ENCODE measurements around the gene PHOX2A. TPM values are rescaled to one million over a fixed set of nuclear protein-coding genes. Genes with fewer than 3 reads are reported as not detected.
A peak's percentile ranks its signal among the peaks of the same experiment; 100 is the strongest.

The PHOX2A gene
- total and polyA plus RNA-seq, 2 of the 13 experiments (the other 11 are each of a cell fraction or from before 2014, with no cell fraction given) = not detected

DNA sequence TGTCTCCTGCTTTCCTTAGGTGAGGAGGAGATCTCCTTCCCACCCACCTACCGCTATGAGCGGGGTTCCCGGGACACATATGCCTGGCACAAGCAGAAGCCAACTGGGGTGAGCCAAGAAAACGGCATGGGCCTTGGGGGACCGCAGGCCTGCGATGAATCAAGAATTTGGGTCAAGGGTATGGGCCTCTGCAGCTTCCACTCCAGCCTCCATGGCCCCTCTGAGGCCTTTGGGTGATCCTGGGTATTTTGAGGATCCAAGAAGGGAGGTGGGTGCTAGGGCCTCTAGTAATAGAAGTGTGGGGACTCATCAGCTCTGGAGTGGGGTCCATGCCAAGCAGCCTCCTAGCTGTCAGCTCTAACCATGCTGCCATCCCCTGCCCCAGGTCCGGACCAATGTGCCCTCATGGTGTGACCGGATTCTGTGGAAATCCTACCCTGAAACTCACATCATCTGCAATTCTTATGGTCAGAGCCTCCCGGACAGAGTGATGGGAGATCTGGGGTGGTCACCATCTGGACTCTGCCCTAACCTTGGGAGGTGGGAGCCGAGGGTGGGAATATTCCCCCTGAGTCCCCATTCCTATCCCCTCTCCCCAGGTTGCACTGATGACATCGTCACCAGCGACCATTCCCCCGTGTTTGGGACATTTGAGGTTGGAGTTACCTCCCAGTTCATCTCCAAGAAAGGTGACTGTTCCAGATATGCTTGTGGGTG, 10.8 kb downstream of the PHOX2A start:
- H3K9ac ChIP-seq (ENCODE audit: insufficient read depth, low read depth, low read length) = no peak overlapping the region
- no peak overlapping the region for H3K4me3 ChIP-seq (replicated peaks in 1 of 3; ENCODE audit: insufficient read depth in 1 of 3, low read depth in 2 of 3, low read length in 3 of 3)
- H3K4me2 ChIP-seq (ENCODE audit: low read depth, low read length) = no peak overlapping the region
- H2AFZ ChIP-seq (ENCODE audit: low read length) = no peak overlapping the region
- no peaks in the 10 kb centered on the region for H3K27me3 ChIP-seq (ENCODE audit: control insufficient read depth in 1 of 2, insufficient read depth in 2 of 2, low read length in 2 of 2)
- WGBS (ENCODE audit: low lambda C conversion rate) = 94% methylated on average over 12 of the region's 13 CpGs
- intact Hi-C loops (cut with micrococcal nuclease; ENCODE audit: unreplicated experiment) = no loop called here
- CTCF ChIA-PET (ENCODE audit: low intra/inter-chr PET ratio, low total read pairs) = no interaction called here
- H3K79me2 ChIP-seq (ENCODE audit: insufficient read depth, low read length) = no peaks in the 10 kb centered on the region
- POLR2A ChIA-PET = no interaction called here
- DNase-seq (ENCODE audit: low spot score) = no peak
- BruUV-seq (replicated peaks) = no TSS peak
- no peak overlapping the region for H3K27ac ChIP-seq (ENCODE audit: extremely low read length, insufficient read depth, low read length)
- in situ Hi-C loops (cut with HindIII; ENCODE audit: extremely low pct_ligation_motif_present, low pct_unique_long_range_greater_than_20kb) = no loop called here
- no peaks in the 10 kb centered on the region for H3K9me3 ChIP-seq (ENCODE audit: low read length)
- FAIRE-seq = no peak
- no peak for ATAC-seq
- no peak for TF ChIP-seq ZIK1 (CRISPR knock-in tag; IDR thresholded peaks at IDR 0.05; ENCODE audit: borderline replicate concordance, low read depth)
- TF ChIP-seq ATF7 (IDR thresholded peaks at IDR 0.05) = 0 out of 2 replicates have a peak, but pooled peaks have one; percentile 3
- no peak for TF ChIP-seq ATF7 (CRISPR knock-in tag; IDR thresholded peaks at IDR 0.05)
- TF ChIP-seq ZNF746 (CRISPR knock-in tag; IDR thresholded peaks at IDR 0.05) = no peak
- TF ChIP-seq ZNF33A (CRISPR knock-in tag; IDR thresholded peaks at IDR 0.05; ENCODE audit: borderline replicate concordance) = no peak
- TF ChIP-seq POLR2A (IDR thresholded peaks at IDR 0.05; ENCODE audit: insufficient read depth in 1 of 2, low read depth in 2 of 2, low read length in 2 of 2) = 0 out of 4 replicates have a peak, but pooled peaks of 1 of the 2 experiments have one; percentile 10
- no peak for TF ChIP-seq DPF2 (CRISPR knock-in tag; IDR thresholded peaks at IDR 0.05; ENCODE audit: borderline replicate concordance, low read depth)
- H4K20me1 ChIP-seq (ENCODE audit: insufficient read depth, low read length) = no peaks in the 10 kb centered on the region
- H3K4me1 ChIP-seq (ENCODE audit: insufficient read depth, low read length) = no peaks in the 10 kb centered on the region
- H3K36me3 ChIP-seq (replicated peaks in 1 of 2; ENCODE audit: control insufficient read depth in 1 of 2, insufficient read depth in 2 of 2, low read length in 2 of 2) = peaks cover 21 to 61% of the 10 kb centered on the region in 2 experiments; a peak in 4 of 5 replicates

DNA sequence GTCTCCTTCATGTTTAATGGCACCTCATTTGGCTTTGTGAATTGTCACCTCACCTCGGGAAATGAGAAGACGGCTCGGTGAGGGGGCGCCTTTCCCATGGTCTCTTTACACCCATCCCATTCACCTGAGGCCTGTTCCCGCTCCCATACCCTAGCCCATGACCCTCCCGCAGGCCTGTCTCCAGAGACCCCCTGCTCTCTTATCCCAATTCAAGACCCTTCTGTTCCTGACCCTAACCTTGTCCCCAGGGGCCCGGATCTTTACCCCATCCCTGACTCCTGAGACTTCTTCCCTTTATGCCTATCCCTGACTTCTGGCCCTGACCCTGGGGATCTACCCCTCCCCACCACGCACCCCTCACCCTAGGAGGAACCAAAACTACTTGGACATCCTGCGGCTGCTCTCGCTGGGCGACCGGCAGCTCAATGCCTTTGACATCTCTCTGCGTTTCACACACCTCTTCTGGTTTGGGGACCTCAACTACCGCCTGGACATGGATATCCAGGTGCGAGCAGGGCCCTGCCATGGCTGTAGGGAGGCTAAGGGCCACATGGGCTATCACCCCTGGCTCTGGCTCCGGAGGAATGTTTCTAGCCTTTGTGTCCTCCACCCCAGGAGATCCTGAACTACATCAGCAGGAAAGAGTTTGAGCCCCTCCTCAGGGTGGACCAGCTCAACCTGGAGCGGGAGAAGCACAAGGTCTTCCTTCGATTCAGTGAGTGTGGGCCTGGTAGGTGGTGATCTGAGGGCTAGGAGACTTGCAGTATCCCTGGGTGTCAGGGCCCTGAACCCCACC, 11.5 kb downstream of the PHOX2A start:
- ChIA-PET CTCF (ENCODE audit: low intra/inter-chr PET ratio, low total read pairs) (no interaction called here), POLR2A (no interaction called here)
- ATAC-seq (no peak), DNase-seq (ENCODE audit: low spot score) (no peak), FAIRE-seq (no peak)
- no peak overlapping the region for H3K9ac ChIP-seq (ENCODE audit: insufficient read depth, low read depth, low read length)
- no peak overlapping the region for H3K4me2 ChIP-seq (ENCODE audit: low read depth, low read length)
- H3K9me3 ChIP-seq (ENCODE audit: low read length) = no peaks in the 10 kb centered on the region
- no peaks in the 10 kb centered on the region for H3K4me1 ChIP-seq (ENCODE audit: insufficient read depth, low read length)
- in situ Hi-C loops (cut with HindIII; ENCODE audit: extremely low pct_ligation_motif_present, low pct_unique_long_range_greater_than_20kb) (no loop called here), intact Hi-C loops (cut with micrococcal nuclease; ENCODE audit: unreplicated experiment) (no loop called here)
- H3K36me3 ChIP-seq (replicated peaks in 1 of 2; ENCODE audit: control insufficient read depth in 1 of 2, insufficient read depth in 2 of 2, low read length in 2 of 2) = peaks cover 21 to 61% of the 10 kb centered on the region in 2 experiments; a peak in 4 of 5 replicates
- H4K20me1 ChIP-seq (ENCODE audit: insufficient read depth, low read length) = no peaks in the 10 kb centered on the region
- H3K4me3 ChIP-seq (replicated peaks in 1 of 3; ENCODE audit: insufficient read depth in 1 of 3, low read depth in 2 of 3, low read length in 3 of 3) = no peak overlapping the region
- H3K27ac ChIP-seq (ENCODE audit: extremely low read length, insufficient read depth, low read length) = no peak overlapping the region
- no peak overlapping the region for H2AFZ ChIP-seq (ENCODE audit: low read length)
- no peak for TF ChIP-seq FOXA3 (CRISPR knock-in tag; IDR thresholded peaks at IDR 0.05)
- no peak for TF ChIP-seq ZKSCAN5 (CRISPR knock-in tag; IDR thresholded peaks at IDR 0.05)
- no peak for TF ChIP-seq ZSCAN29 (CRISPR knock-in tag; conservative IDR thresholded peaks at IDR 0.05)
- 0 out of 4 replicates have a peak, but pooled peaks of 1 of the 2 experiments have one; percentile 2 for TF ChIP-seq POLR2A (IDR thresholded peaks at IDR 0.05; ENCODE audit: insufficient read depth in 1 of 2, low read depth in 2 of 2, low read length in 2 of 2)
- TF ChIP-seq RNF2 (conservative IDR thresholded peaks at IDR 0.05; ENCODE audit: low read depth) = no peak
- TF ChIP-seq SMARCE1 (IDR thresholded peaks at IDR 0.05; ENCODE audit: borderline replicate concordance) = no peak
- no peak for TF ChIP-seq E2F2 (CRISPR knock-in tag; IDR thresholded peaks at IDR 0.05; ENCODE audit: borderline replicate concordance)
- no peak for TF ChIP-seq SRSF9 (IDR thresholded peaks at IDR 0.05; ENCODE audit: borderline replicate concordance, insufficient read depth, low read depth, low read length, poor library complexity, severe bottlenecking)
- H3K79me2 ChIP-seq (ENCODE audit: insufficient read depth, low read length) = no peaks in the 10 kb centered on the region
- WGBS (ENCODE audit: low lambda C conversion rate) = 95% methylated on average over 16 of the region's 18 CpGs
- no TSS peak for BruUV-seq (replicated peaks)
- H3K27me3 ChIP-seq (ENCODE audit: control insufficient read depth in 1 of 2, insufficient read depth in 2 of 2, low read length in 2 of 2) = no peaks in the 10 kb centered on the region
